Upper lobe of left lung (tissue), 4 donors: ENCODE measurements around the gene SPSB3.

Experiments
- CTCF ChIP-seq, 6 experiments: fragments of 450-650 bp in 4 of 6; fragments of 200-600 bp in 2 of 6; sonication (generic) in 2 of 6; IDR thresholded peaks; one replicate each; pipeline ENCODE4 v1.5.1; 2016 to 2019; ENCODE audit warnings: antibody characterized with exemption in 6 of 6
- EP300 ChIP-seq, 4 donors: sonication (generic); formaldehyde crosslinking; IDR thresholded peaks; one replicate each; pipeline ENCODE4 v1.5.1; 2017; ENCODE audit warnings: antibody characterized with exemption in 4 of 4, control low read depth in 2 of 4
- POLR2A ChIP-seq, 4 donors: fragments of 450-650 bp; IDR thresholded peaks; one replicate each; pipeline ENCODE4 v1.5.1; 2016 to 2017; ENCODE audit warnings: antibody characterized with exemption in 4 of 4, mild to moderate bottlenecking in 2 of 4
- POLR2AphosphoS5 ChIP-seq, 2 donors: sonication (generic); formaldehyde crosslinking; IDR thresholded peaks; one replicate each; pipeline ENCODE4 v1.5.1; 2017; ENCODE audit warnings: antibody characterized with exemption in 2 of 2

GRCh38 chr16:1817716-1818115, 35.3 kb upstream of the SPSB3 start:
- TF ChIP-seq POLR2A (IDR thresholded peaks at IDR 0.05) (no peak), CTCF (IDR thresholded peaks at IDR 0.05) (no peak), POLR2AphosphoS5 (IDR thresholded peaks at IDR 0.05) (no peak), EP300 (IDR thresholded peaks at IDR 0.05) (no peak)
